SK-N-SH (cell line): ENCODE data around the gene HOXA1. TPM values are rescaled to one million over a fixed set of nuclear protein-coding genes. Genes with fewer than 3 reads are reported as not detected.

Experiments
- CTCF ChIA-PET: fragments of 300-600, 350-600 bp; formaldehyde crosslinking; extraction: SDS; loops from one replicate; lab custom pipeline; 2021; lab: Yijun Ruan, JAX
- POLR2A ChIA-PET: fragments of 350-600 bp; sonication (Branson Sonifier 250); formaldehyde crosslinking; extraction: SDS; loops from one replicate; lab custom pipeline; 2020; ENCODE audit warnings: antibody characterized with exemption, inconsistent platforms; lab: Yijun Ruan, JAX
- DNase-seq: peaks from one replicate; pipeline ENCODE4 v3.0.0; 2012
- H2AFZ ChIP-seq: fragments of 200-600 bp; sonication (generic); 2 replicates; pipeline ENCODE4 v1.8.1; 2016; ENCODE audit warnings: antibody characterized with exemption, mild to moderate bottlenecking, low read depth
- H3F3A ChIP-seq: fragments of 200-600 bp; sonication (generic); replicated peaks from 2 replicates; pipeline ENCODE3; 2016; ENCODE audit warnings: antibody characterized with exemption, mild to moderate bottlenecking; ENCODE audit not compliant: insufficient read depth
- H3K27ac ChIP-seq, 2 experiments: fragments of 200-500 bp in 1 of 2; fragments of 200-600 bp in 1 of 2; sonication (Bioruptor generic) in 1 of 2; sonication (generic), shearing (Covaris generic) in 1 of 2; 2 replicates each; pipeline versions ENCODE4 v1.5.1 to v1.6.1; 2014 to 2016; ENCODE audit warnings: low read depth in 2 of 2, inconsistent platforms in 1 of 2, low read length in 1 of 2, mild to moderate bottlenecking in 1 of 2, mixed read lengths in 1 of 2
- H3K27me3 ChIP-seq: fragments of 200-600 bp; sonication (generic), shearing (Covaris generic); 2 replicates; pipeline ENCODE4 v1.6.1; 2016; ENCODE audit warnings: mixed run types; ENCODE audit not compliant: insufficient read depth
- H3K36me3 ChIP-seq, 2 experiments: fragments of 200-500 bp in 1 of 2; fragments of 200-600 bp in 1 of 2; sonication (Bioruptor generic) in 1 of 2; sonication (generic) in 1 of 2; replicated peaks in 1 of 2; 2 replicates each; pipeline versions ENCODE3 to v1.5.1; 2014 to 2016; ENCODE audit warnings: low read length in 1 of 2, mild to moderate bottlenecking in 1 of 2; ENCODE audit not compliant: insufficient read depth in 2 of 2, control insufficient read depth in 1 of 2
- H3K4me1 ChIP-seq, 2 experiments: fragments of 200-500 bp in 1 of 2; fragments of 200-600 bp in 1 of 2; sonication (Bioruptor generic) in 1 of 2; sonication (generic), shearing (Covaris generic) in 1 of 2; 2 replicates each; pipeline versions ENCODE4 v1.5.1 to v1.6.1; 2014 to 2016; ENCODE audit warnings: low read depth in 1 of 2, low read length in 1 of 2, mixed run types in 1 of 2; ENCODE audit not compliant: insufficient read depth in 2 of 2, control insufficient read depth in 1 of 2
- H3K4me2 ChIP-seq: fragments of 200-600 bp; sonication (generic), shearing (Covaris generic); 2 replicates; pipeline ENCODE4 v1.6.1; 2017; ENCODE audit warnings: mixed run types
- H3K4me3 ChIP-seq, 2 experiments: fragments of 200-500 bp in 1 of 2; fragments of 200-600 bp in 1 of 2; sonication (Bioruptor generic) in 1 of 2; sonication (generic), shearing (Covaris generic) in 1 of 2; 2 replicates each; pipeline versions ENCODE4 v1.5.1 to v1.8.1; 2014 to 2016; ENCODE audit warnings: low read depth in 2 of 2, inconsistent platforms in 1 of 2, low read length in 1 of 2, mild to moderate bottlenecking in 1 of 2, mixed read lengths in 1 of 2, moderate library complexity in 1 of 2
- H3K79me2 ChIP-seq: fragments of 200-600 bp; sonication (generic); 2 replicates; pipeline ENCODE4 v1.8.1; 2017; ENCODE audit warnings: mild to moderate bottlenecking; ENCODE audit not compliant: insufficient read depth
- H3K9ac ChIP-seq: fragments of 200-600 bp; sonication (generic); 2 replicates; pipeline ENCODE4 v1.6.1; 2017; ENCODE audit warnings: mixed run types
- H3K9me2 ChIP-seq: fragments of 200-600 bp; sonication (generic); 2 replicates; pipeline ENCODE4 v1.6.1; 2017; ENCODE audit warnings: mixed run types
- H3K9me3 ChIP-seq: fragments of 200-600 bp; sonication (generic); 2 replicates; pipeline ENCODE4 v1.6.1; 2017; ENCODE audit warnings: mixed run types, mild to moderate bottlenecking, moderate library complexity
- H4K20me1 ChIP-seq: fragments of 200-600 bp; sonication (generic); 2 replicates; pipeline ENCODE4 v1.6.1; 2017; ENCODE audit warnings: mild to moderate bottlenecking, mixed run types; ENCODE audit not compliant: insufficient read depth
- CHD2 ChIP-seq: fragments of 150-350 bp; IDR thresholded peaks from 2 replicates; pipeline ENCODE4 v1.6.1; 2018; ENCODE audit warnings: low read length; ENCODE audit not compliant: partially characterized antibody
- FOSL2 ChIP-seq: IDR thresholded peaks from 2 replicates; pipeline ENCODE4 v1.4.0; 2012; ENCODE audit warnings: low read depth, mild to moderate bottlenecking, moderate library complexity, borderline replicate concordance
- FOXM1 ChIP-seq: IDR thresholded peaks from 2 replicates; pipeline ENCODE4 v1.4.0; 2012; ENCODE audit warnings: low read depth, mild to moderate bottlenecking
- MEF2A ChIP-seq: IDR thresholded peaks from 2 replicates; pipeline ENCODE4 v1.4.0; 2012; ENCODE audit warnings: low read depth, borderline replicate concordance
- NFIC ChIP-seq: IDR thresholded peaks from 2 replicates; pipeline ENCODE4 v1.4.0; 2012; ENCODE audit warnings: borderline replicate concordance
- NRF1 ChIP-seq: IDR thresholded peaks from 2 replicates; pipeline ENCODE4 v1.6.1; 2012; ENCODE audit warnings: low read depth, mild to moderate bottlenecking, low read length
- PBX3 ChIP-seq: IDR thresholded peaks from 2 replicates; pipeline ENCODE4; 2012
- RCOR1 ChIP-seq: fragments of 150-350 bp; IDR thresholded peaks from 2 replicates; pipeline ENCODE4 v1.6.1; 2017; ENCODE audit warnings: antibody characterized with exemption, low read length
- SMC3 ChIP-seq: IDR thresholded peaks from 2 replicates; pipeline ENCODE4 v1.6.1; 2012; ENCODE audit warnings: low read depth, low read length, improper control_type of control experiment
- TCF12 ChIP-seq: IDR thresholded peaks from 2 replicates; pipeline ENCODE4 v1.4.0; 2012
- WGBS: methylation state at CpG from one replicate; pipeline ENCODE4 v1.1.6; 2017; ENCODE audit warnings: low lambda C conversion rate; 5-methylcytosine and 5-hydroxymethylcytosine counted together
- polyA plus RNA-seq, 3 experiments: library from polyadenylated mRNA; depleted of rRNA; stranded (reverse); fragments of >200 nt; gene quantifications; 2 replicates each; pipeline ENCODE4 v1.2.3, GENCODE V29; 2012
- TF ChIP-seq, protein P1 (sequence below): IDR thresholded peaks from 2 replicates; pipeline ENCODE4 v1.6.1; 2012; ENCODE audit warnings: mild to moderate bottlenecking, low read depth, low read length, moderate library complexity

The HOXA1 gene
- polyA plus RNA-seq, 1 of the 3 experiments (the other 2 are of a cell fraction), result not detected

DNA sequence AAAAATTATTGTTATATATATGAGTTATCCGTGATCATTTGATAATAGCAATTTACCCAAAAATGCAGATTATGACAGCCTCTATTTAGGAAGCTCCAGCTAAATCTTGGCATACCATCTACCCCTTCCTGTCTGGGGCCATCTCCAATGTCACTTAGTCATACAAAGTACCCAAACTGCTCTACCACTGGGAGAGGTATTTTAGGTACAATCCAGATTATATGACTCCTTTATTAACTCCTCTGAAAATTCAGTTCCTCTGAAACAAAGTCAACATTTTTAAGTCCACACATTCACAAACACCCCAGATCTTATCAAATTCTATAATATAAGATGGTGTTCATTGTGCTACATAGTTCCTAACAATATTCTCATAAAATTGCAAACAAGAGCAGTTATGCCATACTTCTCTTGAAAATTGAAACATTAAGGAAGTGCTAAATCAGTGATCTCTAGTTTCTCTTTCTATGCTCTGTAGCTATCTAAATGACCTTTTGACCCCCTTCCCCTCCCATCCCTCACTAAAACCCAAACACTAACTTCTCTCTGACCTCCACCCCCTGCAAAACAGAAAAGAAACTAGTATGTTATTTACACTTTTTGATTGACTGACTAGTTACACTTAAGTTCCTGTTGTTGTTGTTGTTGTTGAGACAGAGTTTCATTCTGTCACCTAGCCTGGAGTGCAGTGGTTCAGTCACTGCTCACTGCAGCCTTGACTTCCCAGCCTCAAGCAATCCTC is 16.4 kb downstream of the HOXA1 start:
- WGBS, result 8% methylated on average over 1 of the region's 1 CpG
- Histone ChIP-seq H3K4me1 (no peaks in the 10 kb centered on the region), H3K4me3 (no peak overlapping the region), H3F3A (no peaks in the 10 kb centered on the region), H3K4me2 (no peak overlapping the region), H3K27ac (no peak overlapping the region), H3K9me2 (0 out of 2 replicates have a peak, but pooled peaks cover 4% of the 10 kb centered on the region), H3K27me3 (peaks cover 12% of the 10 kb centered on the region; the same call in 1 of the 2 replicates), H2AFZ (no peak overlapping the region), H3K79me2 (no peaks in the 10 kb centered on the region), H3K9me3 (no peaks in the 10 kb centered on the region), H4K20me1 (no peaks in the 10 kb centered on the region), H3K9ac (no peak overlapping the region), H3K36me3 (no peaks in the 10 kb centered on the region)
- TF ChIP-seq NRF1 (no peak), TCF12 (no peak)
- ChIA-PET CTCF (no interaction called here), POLR2A (no interaction called here)
- no peak for DNase-seq

GRCh38 chr7:27078616-27079233 is 17.1 kb downstream of the HOXA1 start:
- Histone ChIP-seq H3K4me3 (no peak overlapping the region), H3K27ac (no peak overlapping the region), H3K9me3 (no peaks in the 10 kb centered on the region), H4K20me1 (no peaks in the 10 kb centered on the region), H3K27me3 (peaks cover 6% of the 10 kb centered on the region; the same call in 1 of the 2 replicates), H3F3A (no peaks in the 10 kb centered on the region), H2AFZ (no peak overlapping the region), H3K4me1 (no peaks in the 10 kb centered on the region), H3K36me3 (no peaks in the 10 kb centered on the region), H3K4me2 (no peak overlapping the region), H3K9me2 (0 out of 2 replicates have a peak, but pooled peaks cover 4% of the 10 kb centered on the region), H3K79me2 (no peaks in the 10 kb centered on the region), H3K9ac (no peak overlapping the region)
- DNase-seq, result no peak
- CTCF ChIA-PET, result no interaction called here
- POLR2A ChIA-PET, result no interaction called here
- TF ChIP-seq FOSL2, result no peak
- TF ChIP-seq PBX3, result no peak
- no peak for TF ChIP-seq FOXM1
- no peak for TF ChIP-seq NRF1
- no peak for TF ChIP-seq NFIC
- WGBS, result 18% methylated on average over 5 of the region's 5 CpGs

DNA sequence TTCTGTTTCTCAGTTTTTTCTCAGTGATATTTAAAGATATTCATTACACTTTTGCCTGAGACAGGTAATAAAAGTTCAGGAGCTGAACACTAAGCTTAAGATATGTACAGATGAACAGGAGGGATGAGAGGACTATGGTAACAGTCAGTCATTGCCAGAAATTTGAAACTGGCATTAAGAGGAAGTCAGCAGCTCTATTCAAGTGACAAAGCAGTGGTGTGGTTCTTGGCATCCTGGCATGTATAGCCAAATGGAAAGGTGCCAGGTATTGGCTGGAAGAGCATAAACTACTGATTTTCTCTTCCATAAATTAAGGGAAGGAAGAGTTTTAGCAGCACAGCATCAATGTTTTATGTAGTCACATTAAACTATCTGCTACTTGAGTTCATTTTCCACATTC is 22.7 kb downstream of the HOXA1 start:
- H3K27ac ChIP-seq, result no peak overlapping the region
- H2AFZ ChIP-seq, result no peak overlapping the region
- no peaks in the 10 kb centered on the region for H3K79me2 ChIP-seq
- CTCF ChIA-PET, result no interaction called here
- H3K9me2 ChIP-seq, result no peaks in the 10 kb centered on the region
- no peaks in the 10 kb centered on the region for H3K4me1 ChIP-seq
- no peaks in the 10 kb centered on the region for H3F3A ChIP-seq
- H4K20me1 ChIP-seq, result no peaks in the 10 kb centered on the region
- no peaks in the 10 kb centered on the region for H3K36me3 ChIP-seq
- H3K9me3 ChIP-seq, result no peaks in the 10 kb centered on the region
- no peak overlapping the region for H3K9ac ChIP-seq
- H3K4me3 ChIP-seq, result no peak overlapping the region
- no peak overlapping the region for H3K4me2 ChIP-seq
- no peak for TF ChIP-seq CHD2
- no peak for TF ChIP-seq SMC3
- TF ChIP-seq RCOR1, result no peak
- TF ChIP-seq, protein P1, sequence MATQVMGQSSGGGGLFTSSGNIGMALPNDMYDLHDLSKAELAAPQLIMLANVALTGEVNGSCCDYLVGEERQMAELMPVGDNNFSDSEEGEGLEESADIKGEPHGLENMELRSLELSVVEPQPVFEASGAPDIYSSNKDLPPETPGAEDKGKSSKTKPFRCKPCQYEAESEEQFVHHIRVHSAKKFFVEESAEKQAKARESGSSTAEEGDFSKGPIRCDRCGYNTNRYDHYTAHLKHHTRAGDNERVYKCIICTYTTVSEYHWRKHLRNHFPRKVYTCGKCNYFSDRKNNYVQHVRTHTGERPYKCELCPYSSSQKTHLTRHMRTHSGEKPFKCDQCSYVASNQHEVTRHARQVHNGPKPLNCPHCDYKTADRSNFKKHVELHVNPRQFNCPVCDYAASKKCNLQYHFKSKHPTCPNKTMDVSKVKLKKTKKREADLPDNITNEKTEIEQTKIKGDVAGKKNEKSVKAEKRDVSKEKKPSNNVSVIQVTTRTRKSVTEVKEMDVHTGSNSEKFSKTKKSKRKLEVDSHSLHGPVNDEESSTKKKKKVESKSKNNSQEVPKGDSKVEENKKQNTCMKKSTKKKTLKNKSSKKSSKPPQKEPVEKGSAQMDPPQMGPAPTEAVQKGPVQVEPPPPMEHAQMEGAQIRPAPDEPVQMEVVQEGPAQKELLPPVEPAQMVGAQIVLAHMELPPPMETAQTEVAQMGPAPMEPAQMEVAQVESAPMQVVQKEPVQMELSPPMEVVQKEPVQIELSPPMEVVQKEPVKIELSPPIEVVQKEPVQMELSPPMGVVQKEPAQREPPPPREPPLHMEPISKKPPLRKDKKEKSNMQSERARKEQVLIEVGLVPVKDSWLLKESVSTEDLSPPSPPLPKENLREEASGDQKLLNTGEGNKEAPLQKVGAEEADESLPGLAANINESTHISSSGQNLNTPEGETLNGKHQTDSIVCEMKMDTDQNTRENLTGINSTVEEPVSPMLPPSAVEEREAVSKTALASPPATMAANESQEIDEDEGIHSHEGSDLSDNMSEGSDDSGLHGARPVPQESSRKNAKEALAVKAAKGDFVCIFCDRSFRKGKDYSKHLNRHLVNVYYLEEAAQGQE, result no peak
- TF ChIP-seq NFIC, result no peak
- TF ChIP-seq MEF2A, result no peak
- TF ChIP-seq, all 33 proteins: peak for 0
- POLR2A ChIA-PET, result no interaction called here
- no peak for DNase-seq
- peaks cover 14% of the 10 kb centered on the region for H3K27me3 ChIP-seq
